ENCODE results near the gene NUP188.

Gene NUP188

DNA sequence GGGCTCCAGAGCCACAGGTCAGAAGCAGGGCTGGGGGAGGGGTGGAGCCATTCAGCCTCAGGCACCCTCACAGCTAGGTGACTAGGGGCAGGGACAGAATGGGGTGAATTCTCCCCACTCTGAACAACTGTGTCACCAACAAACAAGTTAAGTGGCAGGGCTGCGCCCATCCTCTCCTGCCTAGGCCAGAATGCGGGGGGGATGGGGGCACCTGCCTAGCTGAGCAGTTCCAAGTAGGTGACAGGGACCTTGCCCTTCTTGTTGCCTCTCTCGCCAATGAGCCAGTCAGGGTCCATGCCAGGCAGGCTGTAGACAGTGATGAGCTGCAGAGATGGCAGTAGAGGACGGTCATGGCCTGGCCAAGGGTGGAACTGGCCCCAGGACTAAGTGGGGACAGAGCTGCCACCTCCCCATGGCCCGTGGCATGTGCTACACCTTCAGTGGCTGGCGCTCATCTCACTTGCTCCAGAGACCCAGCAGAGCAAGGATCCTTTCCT is 61.0 kb downstream of the NUP188 start (continued):
- TF ChIP-seq, protein P1, sequence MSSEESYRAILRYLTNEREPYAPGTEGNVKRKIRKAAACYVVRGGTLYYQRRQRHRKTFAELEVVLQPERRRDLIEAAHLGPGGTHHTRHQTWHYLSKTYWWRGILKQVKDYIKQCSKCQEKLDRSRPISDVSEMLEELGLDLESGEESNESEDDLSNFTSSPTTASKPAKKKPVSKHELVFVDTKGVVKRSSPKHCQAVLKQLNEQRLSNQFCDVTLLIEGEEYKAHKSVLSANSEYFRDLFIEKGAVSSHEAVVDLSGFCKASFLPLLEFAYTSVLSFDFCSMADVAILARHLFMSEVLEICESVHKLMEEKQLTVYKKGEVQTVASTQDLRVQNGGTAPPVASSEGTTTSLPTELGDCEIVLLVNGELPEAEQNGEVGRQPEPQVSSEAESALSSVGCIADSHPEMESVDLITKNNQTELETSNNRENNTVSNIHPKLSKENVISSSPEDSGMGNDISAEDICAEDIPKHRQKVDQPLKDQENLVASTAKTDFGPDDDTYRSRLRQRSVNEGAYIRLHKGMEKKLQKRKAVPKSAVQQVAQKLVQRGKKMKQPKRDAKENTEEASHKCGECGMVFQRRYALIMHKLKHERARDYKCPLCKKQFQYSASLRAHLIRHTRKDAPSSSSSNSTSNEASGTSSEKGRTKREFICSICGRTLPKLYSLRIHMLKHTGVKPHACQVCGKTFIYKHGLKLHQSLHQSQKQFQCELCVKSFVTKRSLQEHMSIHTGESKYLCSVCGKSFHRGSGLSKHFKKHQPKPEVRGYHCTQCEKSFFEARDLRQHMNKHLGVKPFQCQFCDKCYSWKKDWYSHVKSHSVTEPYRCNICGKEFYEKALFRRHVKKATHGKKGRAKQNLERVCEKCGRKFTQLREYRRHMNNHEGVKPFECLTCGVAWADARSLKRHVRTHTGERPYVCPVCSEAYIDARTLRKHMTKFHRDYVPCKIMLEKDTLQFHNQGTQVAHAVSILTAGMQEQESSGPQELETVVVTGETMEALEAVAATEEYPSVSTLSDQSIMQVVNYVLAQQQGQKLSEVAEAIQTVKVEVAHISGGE (tag by site-specific recombination; conservative IDR thresholded peaks at IDR 0.05; ENCODE audit: low read depth) = no peak
- TF ChIP-seq SCRT2 (tag by site-specific recombination; IDR thresholded peaks at IDR 0.05) = peak; percentile 36; the same call in 1 of the 2 replicates
- TF ChIP-seq ZNF138 (tag by site-specific recombination; IDR thresholded peaks at IDR 0.05; ENCODE audit: borderline replicate concordance) = no peak

DNA sequence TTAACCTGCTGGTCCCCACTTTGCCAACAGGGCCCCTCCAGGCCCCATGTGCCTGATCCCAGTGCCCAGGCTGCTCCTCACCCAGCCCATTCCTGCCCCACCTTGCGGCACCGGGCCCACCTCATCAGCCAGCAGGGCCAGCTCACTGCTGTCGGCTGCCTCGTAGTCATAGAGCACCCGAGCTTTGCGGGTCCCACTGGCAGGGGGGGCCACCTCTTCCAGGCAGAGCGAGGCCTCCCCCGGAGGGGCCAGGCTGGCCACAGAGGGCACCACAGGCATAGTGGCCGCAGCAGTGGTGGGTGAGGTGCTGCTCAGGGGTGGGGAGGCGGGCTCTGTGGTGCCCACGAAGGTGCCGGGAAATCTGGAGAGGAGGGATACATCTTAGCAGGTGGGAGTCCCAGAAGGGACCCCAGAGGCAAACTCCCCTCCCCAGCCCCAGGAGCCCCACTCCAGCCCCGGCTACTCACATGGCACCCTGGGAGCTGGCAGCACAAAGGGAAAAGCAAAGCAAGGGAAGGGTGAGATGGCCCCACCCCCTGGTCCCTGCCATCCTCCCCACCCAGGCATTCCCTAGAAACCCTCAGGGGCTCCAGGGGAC is 61.6 kb downstream of the NUP188 start:
- no peaks in the 10 kb centered on the region for H3K4me1 ChIP-seq (ENCODE audit: control insufficient read depth, insufficient read depth, low read length)
- peaks cover under 1 to 87% of the 10 kb centered on the region in 2 experiments; a peak in 2 of 3 replicates for H3K36me3 ChIP-seq (ENCODE audit: control insufficient read depth in 2 of 2, insufficient read depth in 1 of 2, low read length in 2 of 2)
- H3K27ac ChIP-seq (ENCODE audit: extremely low read depth, low read depth, low read length) = no peak overlapping the region
- no peaks in the 10 kb centered on the region for H3K9me3 ChIP-seq (ENCODE audit: control insufficient read depth, insufficient read depth, low read depth, low read length)
- ChIA-PET CTCF (interaction anchor here (0.7 to 2.6 kb wide), 5 partner anchors 19 to 267 kb away, joined by 3 to 17 read pairs (median 9); partner anchors contain the start of genes MIGA2 and SH3GLB2), POLR2A (interaction anchor here (1.5 kb wide), 1 partner anchor 14 kb away, joined by 3 read pairs; no protein-coding TSS in a partner anchor)
- peak; percentile 81 for TF ChIP-seq ZFP69B (tag by site-specific recombination; IDR thresholded peaks at IDR 0.05)
- TF ChIP-seq, protein P2, sequence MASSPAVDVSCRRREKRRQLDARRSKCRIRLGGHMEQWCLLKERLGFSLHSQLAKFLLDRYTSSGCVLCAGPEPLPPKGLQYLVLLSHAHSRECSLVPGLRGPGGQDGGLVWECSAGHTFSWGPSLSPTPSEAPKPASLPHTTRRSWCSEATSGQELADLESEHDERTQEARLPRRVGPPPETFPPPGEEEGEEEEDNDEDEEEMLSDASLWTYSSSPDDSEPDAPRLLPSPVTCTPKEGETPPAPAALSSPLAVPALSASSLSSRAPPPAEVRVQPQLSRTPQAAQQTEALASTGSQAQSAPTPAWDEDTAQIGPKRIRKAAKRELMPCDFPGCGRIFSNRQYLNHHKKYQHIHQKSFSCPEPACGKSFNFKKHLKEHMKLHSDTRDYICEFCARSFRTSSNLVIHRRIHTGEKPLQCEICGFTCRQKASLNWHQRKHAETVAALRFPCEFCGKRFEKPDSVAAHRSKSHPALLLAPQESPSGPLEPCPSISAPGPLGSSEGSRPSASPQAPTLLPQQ (tag by site-specific recombination; IDR thresholded peaks at IDR 0.05) = peak; percentile 78
- TF ChIP-seq ZNF223 (tag by site-specific recombination; IDR thresholded peaks at IDR 0.05) = no peak
- TF ChIP-seq, protein P3, sequence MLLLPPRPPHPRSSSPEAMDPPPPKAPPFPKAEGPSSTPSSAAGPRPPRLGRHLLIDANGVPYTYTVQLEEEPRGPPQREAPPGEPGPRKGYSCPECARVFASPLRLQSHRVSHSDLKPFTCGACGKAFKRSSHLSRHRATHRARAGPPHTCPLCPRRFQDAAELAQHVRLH (tag by site-specific recombination; IDR thresholded peaks at IDR 0.05) = no peak
- H3K4me3 ChIP-seq (ENCODE audit: low read depth, low read length) = no peak overlapping the region

DNA sequence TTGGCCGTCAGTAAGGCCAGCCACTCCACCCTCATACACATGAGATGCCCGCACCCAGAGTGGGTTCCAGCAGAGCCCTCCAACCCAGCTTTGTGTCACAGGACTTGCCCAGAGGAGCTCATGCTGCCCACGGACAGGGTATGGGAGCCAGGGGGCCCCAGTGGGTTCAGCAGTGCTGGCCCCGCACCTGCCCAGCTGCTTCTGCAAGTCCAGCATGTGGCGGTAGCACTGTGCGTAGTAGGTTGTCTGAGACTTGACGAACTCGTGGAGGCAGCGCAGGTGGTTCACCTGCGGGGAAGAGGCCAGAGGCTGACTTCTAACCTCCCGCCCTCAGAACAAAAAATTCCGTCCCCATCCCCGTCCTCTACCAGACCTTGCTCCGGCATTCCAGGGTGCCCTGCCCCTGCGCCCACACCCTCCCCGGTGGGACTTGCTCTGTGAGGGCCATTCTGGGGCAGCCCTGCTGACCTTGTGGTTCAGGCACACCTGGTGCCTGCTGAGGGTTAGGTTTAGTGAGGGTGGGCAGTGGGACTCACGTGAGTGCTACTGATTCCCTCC is 62.2 kb downstream of the NUP188 start:
- POLR2A ChIA-PET = interaction anchor here (1.5 kb wide), 1 partner anchor 14 kb away, joined by 3 read pairs; no protein-coding TSS in a partner anchor
- Histone ChIP-seq H3K36me3 (ENCODE audit: control insufficient read depth in 2 of 2, insufficient read depth in 1 of 2, low read length in 2 of 2) (peaks cover 0 to 92% of the 10 kb centered on the region in 2 experiments; a peak in 2 of 3 replicates), H3K4me1 (ENCODE audit: control insufficient read depth, insufficient read depth, low read length) (no peaks in the 10 kb centered on the region), H3K9me3 (ENCODE audit: control insufficient read depth, insufficient read depth, low read depth, low read length) (no peaks in the 10 kb centered on the region), H3K27ac (ENCODE audit: extremely low read depth, low read depth, low read length) (no peak overlapping the region), H3K4me3 (ENCODE audit: low read depth, low read length) (no peak overlapping the region)
- TF ChIP-seq ZNF600 (tag by site-specific recombination; IDR thresholded peaks at IDR 0.05) (peak; percentile 57; the same call in 1 of the 2 replicates), SCRT1 (tag by site-specific recombination; IDR thresholded peaks at IDR 0.05; ENCODE audit: borderline replicate concordance) (peak; percentile 59; the same call in 1 of the 2 replicates), MZF1 (tag by site-specific recombination; IDR thresholded peaks at IDR 0.05; ENCODE audit: borderline replicate concordance) (no peak)
- CTCF ChIA-PET = interaction anchor here (0.7 to 2.0 kb wide), 2 partner anchors 19 to 268 kb away, joined by 3 to 9 read pairs; partner anchors contain the start of gene SH3GLB2

DNA sequence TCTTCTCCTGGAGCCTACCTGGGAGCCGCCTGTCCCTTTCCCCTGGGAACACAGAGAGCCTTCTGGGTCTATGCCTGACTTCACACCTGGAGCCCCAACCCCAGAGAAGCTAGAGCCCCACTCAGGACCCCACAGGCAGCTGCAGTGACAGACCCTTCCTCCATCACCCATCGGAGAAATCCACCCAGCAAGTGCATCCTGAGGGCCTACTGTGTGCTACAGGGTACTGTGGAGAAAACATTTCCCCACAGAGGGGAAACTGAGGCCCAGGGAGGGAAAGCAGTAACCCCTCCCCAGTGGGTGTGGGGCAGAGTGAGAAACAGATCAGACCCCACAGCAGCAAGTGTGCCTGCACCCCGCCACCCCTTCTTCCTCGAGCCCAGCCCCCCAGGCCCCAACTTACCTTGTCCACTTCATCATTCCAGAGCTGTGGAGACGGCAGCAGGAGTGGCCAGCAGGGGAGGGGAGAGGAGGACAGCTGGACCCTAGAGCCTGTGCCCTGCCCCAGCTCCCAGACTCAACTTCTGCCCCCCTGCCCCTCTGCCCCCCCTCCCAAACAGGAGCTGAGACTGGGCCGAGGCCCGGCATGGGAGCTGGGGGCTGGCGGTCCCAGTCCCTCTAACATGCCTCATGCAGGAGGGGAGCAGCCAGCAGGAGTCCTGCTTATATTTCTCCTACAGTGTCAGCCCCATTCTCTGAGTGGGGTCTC is 62.9 kb downstream of the NUP188 start:
- H3K4me3 ChIP-seq (ENCODE audit: low read depth, low read length) = no peak overlapping the region
- no peaks in the 10 kb centered on the region for H3K9me3 ChIP-seq (ENCODE audit: control insufficient read depth, insufficient read depth, low read depth, low read length)
- no peaks in the 10 kb centered on the region for H3K4me1 ChIP-seq (ENCODE audit: control insufficient read depth, insufficient read depth, low read length)
- ChIA-PET POLR2A (no interaction called here), CTCF (interaction anchor here (0.6 kb wide), 1 partner anchor 459 kb away, joined by 3 read pairs; no protein-coding TSS in a partner anchor)
- no peak overlapping the region for H3K27ac ChIP-seq (ENCODE audit: extremely low read depth, low read depth, low read length)
- peaks cover 3 to 92% of the 10 kb centered on the region in 2 experiments; a peak in 2 of 3 replicates for H3K36me3 ChIP-seq (ENCODE audit: control insufficient read depth in 2 of 2, insufficient read depth in 1 of 2, low read length in 2 of 2)
- TF ChIP-seq WT1 (tag by site-specific recombination; IDR thresholded peaks at IDR 0.05) (no peak), ZNF121 (tag by site-specific recombination; IDR thresholded peaks at IDR 0.05) (no peak), ZNF544 (tag by site-specific recombination; IDR thresholded peaks at IDR 0.05) (no peak), ZNF391 (tag by site-specific recombination; IDR thresholded peaks at IDR 0.05; ENCODE audit: borderline replicate concordance, low read depth) (no peak), ZNF658 (tag by site-specific recombination; IDR thresholded peaks at IDR 0.05) (no peak), ZFP41 (tag by site-specific recombination; IDR thresholded peaks at IDR 0.05; ENCODE audit: borderline replicate concordance) (no peak), GLIS2 (tag by site-specific recombination; IDR thresholded peaks at IDR 0.05) (no peak), BCL11B (tag by site-specific recombination; IDR thresholded peaks at IDR 0.05; ENCODE audit: low read depth) (no peak)
- TF ChIP-seq, protein P4, sequence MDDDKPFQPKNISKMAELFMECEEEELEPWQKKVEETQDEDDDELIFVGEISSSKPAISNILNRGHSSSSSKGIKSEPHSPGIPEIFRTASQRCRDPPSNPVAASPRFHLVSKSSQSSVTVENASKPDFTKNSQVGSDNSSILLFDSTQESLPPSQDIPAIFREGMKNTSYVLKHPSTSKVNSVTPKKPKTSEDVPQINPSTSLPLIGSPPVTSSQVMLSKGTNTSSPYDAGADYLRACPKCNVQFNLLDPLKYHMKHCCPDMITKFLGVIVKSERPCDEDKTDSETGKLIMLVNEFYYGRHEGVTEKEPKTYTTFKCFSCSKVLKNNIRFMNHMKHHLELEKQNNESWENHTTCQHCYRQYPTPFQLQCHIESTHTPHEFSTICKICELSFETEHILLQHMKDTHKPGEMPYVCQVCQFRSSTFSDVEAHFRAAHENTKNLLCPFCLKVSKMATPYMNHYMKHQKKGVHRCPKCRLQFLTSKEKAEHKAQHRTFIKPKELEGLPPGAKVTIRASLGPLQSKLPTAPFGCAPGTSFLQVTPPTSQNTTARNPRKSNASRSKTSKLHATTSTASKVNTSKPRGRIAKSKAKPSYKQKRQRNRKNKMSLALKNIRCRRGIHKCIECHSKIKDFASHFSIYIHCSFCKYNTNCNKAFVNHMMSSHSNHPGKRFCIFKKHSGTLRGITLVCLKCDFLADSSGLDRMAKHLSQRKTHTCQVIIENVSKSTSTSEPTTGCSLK (tag by site-specific recombination; IDR thresholded peaks at IDR 0.05) = no peak

Measured in HEK293 (cell line).